ENCODE measurements around the gene POMGNT1. TPM values are rescaled to one million over a fixed set of nuclear protein-coding genes. Genes with fewer than 3 reads are reported as not detected.
A peak's percentile ranks its signal among the peaks of the same experiment; 100 is the strongest.
"Not testable (repeated sequence)": the region's sequence is repeated elsewhere in the genome, so short reads cannot be mapped to it uniquely, and the experiment has no call there.

Gene POMGNT1
- total RNA-seq, result 10 to 100 TPM; 32.2 to 37.6 TPM

GRCh38 chr1:46197964-46198811, at the start of gene POMGNT1:
Gene POMGNT1, minus strand, starts transcription at chr1:46198434. Its CDS starts 613 bp downstream, at chr1:46197821.
- ATAC-seq, result peak; percentile 97

GRCh38 chr1:46247436-46248121, 49.3 kb upstream of the POMGNT1 start, which contains the start of gene RAD54L:
Gene RAD54L, plus strand, starts transcription at chr1:46247763. Its CDS starts 643 bp downstream, at chr1:46248406.
- Mint-ChIP-seq H3K27ac (peak within 1 kb of the TSS; percentile 98), H3K36me3 (peaks cover 33% of the 10 kb centered on the region), H3K27me3 (no peaks in the 10 kb centered on the region), H3K4me3 (peak within 1 kb of the TSS; percentile 99), H3K9me3 (ENCODE audit: low read depth) (no peaks in the 10 kb centered on the region), H3K4me1 (peaks cover 44% of the 10 kb centered on the region)
- peak; percentile 99 for DNase-seq
- CTCF ChIA-PET, result interaction anchor here (0.9 to 4.1 kb wide), 11 partner anchors 18 to 187 kb away, joined by 3 to 53 read pairs (median 5); partner anchors contain the start of genes NSUN4 and POMGNT1
- peak; percentile 95 for ATAC-seq

More at GRCh38 chr1:46197964-46198811, at the start of gene POMGNT1:
- no peaks in the 10 kb centered on the region for H3K9me3 Mint-ChIP-seq (ENCODE audit: low read depth)
- H3K4me1 Mint-ChIP-seq, result peaks cover 21% of the 10 kb centered on the region
- CTCF ChIA-PET, result interaction anchor here (1.2 to 2.6 kb wide), 4 partner anchors 16 to 48 kb away, joined by 3 to 9 read pairs (median 6); no protein-coding TSS in a partner anchor
- DNase-seq, result peak; percentile 83
- peak within 1 kb of the TSS; percentile 88 for H3K4me3 Mint-ChIP-seq
- no peaks in the 10 kb centered on the region for H3K27me3 Mint-ChIP-seq
- H3K27ac Mint-ChIP-seq, result peak within 1 kb of the TSS; percentile 80
- no peaks in the 10 kb centered on the region for H3K36me3 Mint-ChIP-seq

DNA sequence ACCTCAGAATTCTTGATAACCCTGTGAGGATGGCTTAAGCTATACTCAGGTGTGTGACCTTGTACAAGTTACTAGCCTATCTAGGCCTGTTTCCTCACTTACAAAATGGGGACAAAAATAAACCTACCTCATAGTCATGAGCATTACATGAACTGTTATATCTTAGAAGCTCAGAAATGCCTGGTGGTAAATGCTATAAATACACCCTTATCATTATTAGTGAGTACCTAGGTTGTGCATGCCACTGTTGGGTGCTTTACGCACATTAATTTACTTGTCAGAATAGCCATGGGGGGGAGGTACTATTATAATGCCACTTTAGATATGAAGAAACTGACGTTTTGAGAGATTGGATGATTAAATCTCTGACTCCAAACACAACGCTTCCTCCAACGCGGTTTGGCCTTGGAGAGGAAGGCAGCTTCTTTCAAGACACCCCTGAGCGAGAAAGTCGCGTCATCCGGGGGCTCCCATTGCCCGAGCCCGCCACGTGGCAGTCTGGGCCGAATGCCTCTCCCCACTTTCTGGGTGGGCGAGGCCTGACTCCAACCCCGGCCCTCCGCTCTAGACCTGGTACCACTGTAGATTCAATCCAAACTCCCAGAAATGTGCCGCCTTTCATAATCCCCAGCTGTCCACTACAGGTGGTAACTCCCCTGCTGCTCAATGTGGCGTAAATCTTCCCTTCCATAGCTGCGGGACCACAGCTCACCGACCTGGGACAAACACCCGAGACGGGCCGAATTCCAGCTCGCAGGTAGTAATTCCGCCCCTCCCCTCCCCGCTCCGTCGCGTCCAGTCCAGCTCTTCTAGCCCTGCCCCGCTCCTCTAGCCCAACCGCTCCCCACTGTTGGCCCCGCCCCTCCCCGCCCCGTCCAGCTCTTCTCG, 48.6 kb upstream of the POMGNT1 start:
- H3K27ac Mint-ChIP-seq, result peak overlapping the region; percentile 98
- H3K36me3 Mint-ChIP-seq, result peaks cover 25% of the 10 kb centered on the region
- CTCF ChIA-PET, result interaction anchor here (0.8 to 4.1 kb wide), 14 partner anchors 16 to 187 kb away, joined by 3 to 53 read pairs (median 4); partner anchors contain the start of genes NSUN4 and POMGNT1
- H3K27me3 Mint-ChIP-seq, result no peaks in the 10 kb centered on the region
- peak overlapping the region; percentile 99 for H3K4me3 Mint-ChIP-seq
- ATAC-seq (peak; percentile 74), DNase-seq (peak; percentile 85)
- no peaks in the 10 kb centered on the region for H3K9me3 Mint-ChIP-seq (ENCODE audit: low read depth)
- H3K4me1 Mint-ChIP-seq, result peaks cover 37% of the 10 kb centered on the region

DNA sequence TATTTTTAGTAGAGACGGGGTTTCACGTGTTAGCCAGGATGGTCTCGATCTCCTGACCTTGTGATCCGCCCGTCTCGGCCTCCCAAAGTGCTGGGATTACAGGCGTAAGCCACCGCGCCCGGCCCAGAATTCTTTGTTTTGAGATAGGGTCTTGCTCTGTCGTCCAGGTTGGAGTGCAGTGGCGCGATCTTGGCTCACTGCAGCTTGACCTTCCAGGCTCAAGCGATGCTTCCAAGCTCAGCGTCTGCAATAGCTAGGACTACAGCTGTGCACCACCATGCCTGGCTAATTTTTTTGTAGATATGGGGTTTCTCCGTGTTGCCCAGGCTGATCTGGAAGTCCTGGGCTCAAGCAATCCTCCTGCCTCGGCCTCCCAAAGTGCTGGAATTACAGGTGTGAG, 47.9 kb upstream of the POMGNT1 start:
- H3K27ac Mint-ChIP-seq; ATAC-seq; H3K27me3 Mint-ChIP-seq; H3K4me3 Mint-ChIP-seq; H3K9me3 Mint-ChIP-seq (ENCODE audit: low read depth); DNase-seq: not testable (repeated sequence)
- Mint-ChIP-seq H3K36me3 (peaks cover 20% of the 10 kb centered on the region), H3K4me1 (peaks cover 34% of the 10 kb centered on the region)
- CTCF ChIA-PET, result interaction anchor here (0.8 to 4.1 kb wide), 12 partner anchors 9 to 184 kb away, joined by 3 to 53 read pairs (median 4); partner anchors contain the start of genes NSUN4 and POMGNT1

- peaks cover 27% of the 10 kb centered on the region for H3K4me1 Mint-ChIP-seq
- peaks cover 12% of the 10 kb centered on the region for H3K36me3 Mint-ChIP-seq
- CTCF ChIA-PET, result interaction anchor here (0.6 to 4.1 kb wide), 26 partner anchors 9 to 631 kb away, joined by 3 to 53 read pairs (median 4); partner anchors contain the start of genes GPBP1L1 and NSUN4
- H3K27ac Mint-ChIP-seq, result no peak overlapping the region
- DNase-seq (no peak), ATAC-seq (no peak)
- no peak overlapping the region for H3K4me3 Mint-ChIP-seq
- no peaks in the 10 kb centered on the region for H3K9me3 Mint-ChIP-seq (ENCODE audit: low read depth)
- no peaks in the 10 kb centered on the region for H3K27me3 Mint-ChIP-seq
These were observed 46.6 kb upstream of the POMGNT1 start for GRCh38 chr1:46244656-46245371.

DNA sequence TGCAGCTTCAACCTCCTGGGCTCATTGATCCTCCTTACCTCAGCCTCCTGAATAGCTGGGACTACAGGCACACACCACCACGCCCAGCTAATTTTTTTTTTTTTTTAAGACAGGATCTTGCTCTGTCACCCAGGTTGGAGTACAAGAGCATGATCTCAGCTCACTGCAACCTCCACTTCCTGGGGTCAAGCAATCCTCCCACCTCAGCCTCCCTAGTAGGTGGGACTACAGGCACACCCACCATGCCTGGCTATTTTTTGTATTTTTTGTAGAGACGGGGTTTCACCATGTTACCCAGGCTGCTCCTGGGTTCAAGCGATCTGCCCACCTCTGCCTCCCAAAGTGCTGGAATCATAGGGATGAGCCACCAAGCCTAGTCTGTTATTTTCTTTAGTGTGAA, 45.6 kb upstream of the POMGNT1 start:
- not testable (repeated sequence) for H3K27ac Mint-ChIP-seq; H3K36me3 Mint-ChIP-seq; H3K27me3 Mint-ChIP-seq; H3K4me3 Mint-ChIP-seq; ATAC-seq; DNase-seq; H3K9me3 Mint-ChIP-seq (ENCODE audit: low read depth)
- CTCF ChIA-PET, result interaction anchor here (1.1 to 4.1 kb wide), 5 partner anchors 10 to 558 kb away, joined by 3 to 53 read pairs (median 6); partner anchors contain the start of gene GPBP1L1
- H3K4me1 Mint-ChIP-seq, result peaks cover 17% of the 10 kb centered on the region

- ATAC-seq (no peak), DNase-seq (no peak)
- Mint-ChIP-seq H3K27me3 (no peaks in the 10 kb centered on the region), H3K4me3 (no peak overlapping the region), H3K27ac (no peak overlapping the region), H3K9me3 (ENCODE audit: low read depth) (peaks cover 2% of the 10 kb centered on the region), H3K36me3 (peaks cover 4% of the 10 kb centered on the region), H3K4me1 (peaks cover 11% of the 10 kb centered on the region)
- CTCF ChIA-PET, result no interaction called here
These were observed 44.7 kb upstream of the POMGNT1 start for GRCh38 chr1:46242918-46243317.

GRCh38 chr1:46241733-46242132, 43.5 kb upstream of the POMGNT1 start:
- ATAC-seq; H3K27me3 Mint-ChIP-seq; H3K36me3 Mint-ChIP-seq; H3K9me3 Mint-ChIP-seq (ENCODE audit: low read depth); DNase-seq; CTCF ChIA-PET; H3K4me1 Mint-ChIP-seq; H3K4me3 Mint-ChIP-seq; H3K27ac Mint-ChIP-seq: not testable (repeated sequence)

DNA sequence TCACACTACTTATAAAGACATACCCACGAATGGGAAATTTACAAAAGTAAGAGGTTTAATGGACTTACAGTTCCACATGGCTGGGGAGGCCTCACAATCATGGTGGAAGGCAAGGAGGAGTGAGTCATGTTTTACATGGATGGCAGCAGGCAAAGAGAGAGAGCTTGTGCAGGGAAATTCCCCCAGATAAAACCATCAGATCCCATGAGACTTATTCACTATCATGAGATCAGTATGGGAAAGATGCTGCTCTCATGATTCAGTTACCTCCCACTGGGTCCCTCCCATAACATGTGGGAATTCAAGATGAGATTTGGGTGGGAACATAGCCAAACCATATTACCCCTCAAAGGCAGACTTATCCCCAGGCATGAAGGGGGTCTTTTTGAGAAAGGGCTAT, 40.6 kb upstream of the POMGNT1 start:
- H3K4me1 Mint-ChIP-seq; ATAC-seq; H3K27me3 Mint-ChIP-seq; DNase-seq; H3K9me3 Mint-ChIP-seq (ENCODE audit: low read depth); H3K27ac Mint-ChIP-seq; H3K36me3 Mint-ChIP-seq; H3K4me3 Mint-ChIP-seq: not testable (repeated sequence)
- CTCF ChIA-PET, result interaction anchor here (2.7 kb wide), 1 partner anchor 15 kb away, joined by 9 read pairs; no protein-coding TSS in a partner anchor

- H3K9me3 Mint-ChIP-seq (ENCODE audit: low read depth), result peaks cover 4% of the 10 kb centered on the region
- CTCF ChIA-PET, result interaction anchor here (2.7 kb wide), 1 partner anchor 13 kb away, joined by 9 read pairs; no protein-coding TSS in a partner anchor
- no peak for ATAC-seq
- peaks cover 3% of the 10 kb centered on the region for H3K4me1 Mint-ChIP-seq
- H3K4me3 Mint-ChIP-seq, result no peak overlapping the region
- H3K27ac Mint-ChIP-seq, result no peak overlapping the region
- peaks cover 2% of the 10 kb centered on the region for H3K27me3 Mint-ChIP-seq
- H3K36me3 Mint-ChIP-seq, result peaks cover 3% of the 10 kb centered on the region
- no peak for DNase-seq
These were observed 38.6 kb upstream of the POMGNT1 start for GRCh38 chr1:46236882-46237281.

DNA sequence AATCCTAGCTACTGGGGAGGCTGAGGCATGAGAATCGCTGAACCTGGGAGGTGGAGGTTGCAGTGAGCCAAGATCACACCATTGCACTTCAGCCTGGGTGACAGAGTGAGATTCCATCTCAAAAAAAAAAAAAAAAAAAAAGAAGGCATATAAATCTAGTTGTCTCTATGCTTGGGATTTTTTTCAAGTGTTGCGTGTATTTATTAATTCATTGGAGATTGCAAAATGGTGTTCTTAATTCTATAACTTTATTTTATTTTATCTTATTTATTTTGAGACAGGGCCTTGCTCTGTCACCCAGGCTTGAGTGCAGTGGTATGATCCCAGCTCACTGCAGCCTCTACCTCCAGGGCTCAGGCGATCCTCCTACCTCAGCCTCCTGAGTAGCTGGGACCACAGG, 33.0 kb upstream of the POMGNT1 start:
- not testable (repeated sequence) for ATAC-seq; H3K4me1 Mint-ChIP-seq; H3K27ac Mint-ChIP-seq; H3K4me3 Mint-ChIP-seq; DNase-seq; H3K9me3 Mint-ChIP-seq (ENCODE audit: low read depth); H3K36me3 Mint-ChIP-seq; H3K27me3 Mint-ChIP-seq
- CTCF ChIA-PET, result interaction anchor here (0.7 to 4.3 kb wide), 3 partner anchors 7 to 13 kb away, joined by 3 to 34 read pairs (median 3); no protein-coding TSS in a partner anchor

GRCh38 chr1:46224966-46225365, 26.7 kb upstream of the POMGNT1 start:
- DNase-seq (no peak), ATAC-seq (no peak)
- peaks cover 7% of the 10 kb centered on the region for H3K4me1 Mint-ChIP-seq
- CTCF ChIA-PET, result interaction anchor here (0.8 to 4.2 kb wide), 10 partner anchors 8 to 226 kb away, joined by 3 to 34 read pairs (median 8); partner anchors contain the start of genes LURAP1 and RAD54L
- H3K36me3 Mint-ChIP-seq, result no peaks in the 10 kb centered on the region
- no peaks in the 10 kb centered on the region for H3K9me3 Mint-ChIP-seq (ENCODE audit: low read depth)
- H3K4me3 Mint-ChIP-seq, result no peak overlapping the region
- no peak overlapping the region for H3K27ac Mint-ChIP-seq
- H3K27me3 Mint-ChIP-seq, result no peaks in the 10 kb centered on the region
